H1 (cell line): ENCODE measurements around the gene RPS13. TPM values are rescaled to one million over a fixed set of nuclear protein-coding genes. Genes with fewer than 3 reads are reported as not detected.
"Not testable (repeated sequence)": the region's sequence is repeated elsewhere in the genome, so short reads cannot be mapped to it uniquely, and the experiment has no call there.

Experiments used
- CTCF ChIA-PET: fragments of 300-600 bp; sonication (Branson Sonifier 250); formaldehyde crosslinking; loops from one replicate; lab custom pipeline; 2021; ENCODE audit not compliant: partially characterized antibody; lab: Charles Lee
- POLR2A ChIA-PET: fragments of 300-600 bp; sonication (Branson Sonifier 250); formaldehyde crosslinking; loops from one replicate; lab custom pipeline; 2021; ENCODE audit warnings: inconsistent platforms; ENCODE audit not compliant: partially characterized antibody; lab: Charles Lee
- DNase-seq, 2 experiments: peaks; one replicate each; pipeline versions ENCODE4 v3.0.0 to v3.0.0-alpha.2; 2010 to 2022; ENCODE audit warnings: low spot score in 2 of 2, low read depth in 1 of 2, mixed read lengths in 1 of 2
- FAIRE-seq: peaks from 2 replicates; lab custom pipeline; 2011; peaks lifted over from hg19 to GRCh38; lab: Jason Lieb, UNC
- H2AFZ ChIP-seq: 2 replicates; pipeline ENCODE4 v1.8.1; 2012; ENCODE audit warnings: low read length, inconsistent platforms
- H2AK5ac ChIP-seq: 2 replicates; pipeline ENCODE4 v1.6.1; 2013; ENCODE audit warnings: low read depth, low read length
- H2BK120ac ChIP-seq: replicated peaks from 2 replicates; pipeline ENCODE3; 2013; ENCODE audit warnings: low read depth, low read length, inconsistent platforms
- H2BK12ac ChIP-seq: 2 replicates; pipeline ENCODE4 v1.6.1; 2013; ENCODE audit warnings: low read depth, low read length
- H2BK15ac ChIP-seq: 2 replicates; pipeline ENCODE4 v1.6.1; 2013; ENCODE audit warnings: low read length
- H2BK20ac ChIP-seq: 2 replicates; pipeline ENCODE4 v1.6.1; 2013; ENCODE audit warnings: low read length
- H2BK5ac ChIP-seq: 2 replicates; pipeline ENCODE4 v1.6.1; 2013; ENCODE audit warnings: low read depth, low read length
- H3K14ac ChIP-seq: 2 replicates; pipeline ENCODE4 v1.6.1; 2013; ENCODE audit warnings: inconsistent platforms; ENCODE audit not compliant: insufficient read length
- H3K18ac ChIP-seq: 2 replicates; pipeline ENCODE4 v1.6.1; 2013; ENCODE audit warnings: low read length; ENCODE audit errors: extremely low read depth
- H3K23ac ChIP-seq: 2 replicates; pipeline ENCODE4 v1.6.1; 2013; ENCODE audit warnings: inconsistent platforms; ENCODE audit not compliant: insufficient read length
- H3K23me2 ChIP-seq: 2 replicates; pipeline ENCODE4 v1.6.1; 2013; ENCODE audit warnings: low read depth, low read length
- H3K27ac ChIP-seq: 2 replicates; pipeline ENCODE4 v1.6.1; 2011; ENCODE audit warnings: low read depth, low read length, inconsistent platforms
- H3K27me3 ChIP-seq, 4 experiments: replicated peaks in 1 of 4; 1 replicate in 1 of 4; 2 replicates in 3 of 4; pipeline versions ENCODE4 v1.6.1 to v1.8.1; 2011 to 2013; ENCODE audit warnings: low read length in 3 of 4, mild to moderate bottlenecking in 3 of 4, inconsistent platforms in 2 of 4, mixed read lengths in 2 of 4, moderate library complexity in 1 of 4; ENCODE audit not compliant: control insufficient read depth in 3 of 4, insufficient read depth in 3 of 4; ENCODE audit errors: extremely low read depth in 1 of 4
- H3K36me3 ChIP-seq, 4 experiments: 2 replicates each; pipeline versions ENCODE4 v1.6.1 to v1.8.1; 2011 to 2013; ENCODE audit warnings: mild to moderate bottlenecking in 4 of 4, low read length in 3 of 4, moderate library complexity in 2 of 4, control low read depth in 1 of 4, inconsistent platforms in 1 of 4; ENCODE audit not compliant: insufficient read depth in 4 of 4, control insufficient read depth in 2 of 4
- H3K4ac ChIP-seq: replicated peaks from 2 replicates; pipeline ENCODE3; 2013; ENCODE audit warnings: low read length, low read depth, mixed read lengths, inconsistent platforms; ENCODE audit not compliant: insufficient read length
- H3K4me1 ChIP-seq, 4 experiments: replicated peaks in 1 of 4; 1 replicate in 1 of 4; 2 replicates in 3 of 4; pipeline versions ENCODE4 v1.6.1 to v1.8.1; 2011 to 2013; ENCODE audit warnings: low read length in 3 of 4, inconsistent platforms in 2 of 4, mixed read lengths in 1 of 4; ENCODE audit not compliant: insufficient read depth in 4 of 4, control insufficient read depth in 3 of 4
- H3K4me2 ChIP-seq, 2 experiments: 2 replicates each; pipeline versions ENCODE4 v1.6.1 to v1.8.1; 2011 to 2013; ENCODE audit warnings: low read depth in 2 of 2, low read length in 2 of 2, control low read depth in 1 of 2, inconsistent platforms in 1 of 2, mild to moderate bottlenecking in 1 of 2; ENCODE audit not compliant: insufficient read depth in 1 of 2
- H3K4me3 ChIP-seq, 4 experiments: fragments of 200-600, 300-600 bp in 1 of 4; sonication (generic), shearing (Covaris generic), sonication (Bioruptor Twin) in 1 of 4; 2 replicates each; pipeline versions ENCODE4 v1.5.1 to v1.8.1; 2011 to 2016; ENCODE audit warnings: low read length in 4 of 4, low read depth in 3 of 4, control low read depth in 2 of 4, inconsistent platforms in 2 of 4, mild to moderate bottlenecking in 2 of 4, mixed read lengths in 1 of 4, moderate library complexity in 1 of 4; ENCODE audit not compliant: insufficient read depth in 2 of 4; ENCODE audit errors: extremely low read depth in 1 of 4
- H3K56ac ChIP-seq: replicated peaks from 2 replicates; pipeline ENCODE3; 2013; ENCODE audit warnings: low read depth, mild to moderate bottlenecking, mixed read lengths, low read length, inconsistent platforms; ENCODE audit not compliant: insufficient read length
- H3K79me1 ChIP-seq: 2 replicates; pipeline ENCODE4 v1.6.1; 2013; ENCODE audit warnings: low read depth, low read length, control low read depth
- H3K79me2 ChIP-seq, 2 experiments: 2 replicates each; pipeline versions ENCODE4 v1.6.1 to v1.8.1; 2012 to 2013; ENCODE audit warnings: low read length in 2 of 2, mild to moderate bottlenecking in 2 of 2, inconsistent platforms in 1 of 2; ENCODE audit not compliant: insufficient read depth in 2 of 2, control insufficient read depth in 1 of 2
- H3K9ac ChIP-seq, 4 experiments: replicated peaks in 1 of 4; 1 replicate in 1 of 4; 2 replicates in 3 of 4; pipeline versions ENCODE4 v1.6.1 to v1.8.1; 2011 to 2013; ENCODE audit warnings: low read depth in 3 of 4, low read length in 3 of 4, control low read depth in 2 of 4, mild to moderate bottlenecking in 2 of 4, moderate library complexity in 2 of 4, inconsistent platforms in 1 of 4; ENCODE audit errors: extremely low read depth in 1 of 4
- H3K9me3 ChIP-seq, 2 experiments: 2 replicates each; pipeline versions ENCODE4 v1.6.1 to v1.8.1; 2012 to 2013; ENCODE audit warnings: mild to moderate bottlenecking in 2 of 2, moderate library complexity in 2 of 2, control low read depth in 1 of 2, inconsistent platforms in 1 of 2, low read depth in 1 of 2, low read length in 1 of 2, mixed read lengths in 1 of 2; ENCODE audit not compliant: insufficient read depth in 2 of 2
- H4K20me1 ChIP-seq, 2 experiments: replicated peaks in 1 of 2; 2 replicates each; pipeline versions ENCODE3 to v1.8.1; 2011 to 2013; ENCODE audit warnings: inconsistent platforms in 2 of 2, low read length in 2 of 2, mild to moderate bottlenecking in 1 of 2; ENCODE audit not compliant: insufficient read depth in 2 of 2, control insufficient read depth in 1 of 2
- H4K5ac ChIP-seq: 2 replicates; pipeline ENCODE4 v1.6.1; 2013; ENCODE audit warnings: low read length, low read depth, mixed read lengths, inconsistent platforms; ENCODE audit not compliant: insufficient read length
- H4K8ac ChIP-seq: 2 replicates; pipeline ENCODE4 v1.8.0; 2013; ENCODE audit warnings: mild to moderate bottlenecking, moderate library complexity, low read length, inconsistent platforms; ENCODE audit not compliant: insufficient read depth; ENCODE audit errors: extremely low read depth
- H4K91ac ChIP-seq: replicated peaks from 2 replicates; pipeline ENCODE3; 2013; ENCODE audit warnings: low read length, mixed read lengths, inconsistent platforms; ENCODE audit not compliant: insufficient read length
- WGBS, 2 experiments: shearing (Covaris generic) in 1 of 2; methylation state at CpG; one replicate each; pipeline versions ENCODE4 v1.1.6 to v1.1.7; 2013 to 2015; ENCODE audit warnings: low lambda C conversion rate in 2 of 2, mixed read lengths in 2 of 2, inconsistent platforms in 1 of 2, low coverage in 1 of 2, missing lambda C conversion rate in 1 of 2; ENCODE audit not compliant: insufficient replicate concordance in 2 of 2, insufficient coverage in 1 of 2, insufficient read length in 1 of 2; ENCODE audit errors: extremely low coverage in 1 of 2, missing lambda C conversion rate in 1 of 2; 5-methylcytosine and 5-hydroxymethylcytosine counted together
- polyA plus RNA-seq, 7 experiments: library from polyadenylated mRNA; depleted of rRNA in 3 of 7; stranded (reverse) in 5 of 7; unstranded in 2 of 7; fragments of >200 nt in 5 of 7; fragments of 200-250 nt in 2 of 7; gene quantifications; 1 replicate in 5 of 7; 2 replicates in 1 of 7; 4 replicates in 1 of 7; pipeline versions ENCODE4 v1.2.1 to v1.2.3, GENCODE V29; 2011 to 2013; ENCODE audit warnings: missing spikeins in 2 of 7, mixed read lengths in 2 of 7
- total RNA-seq: library from RNA; stranded (reverse); fragmentation: NEBNext Ultra II Directional; extraction: Animal tissue kit (Norgen Biotek cat#: 25700); gene quantifications from 2 replicates; pipeline ENCODE4 v1.2.1, GENCODE V29; 2021

RPS13 gene
- total and polyA plus RNA-seq, 2 of the 8 experiments (the other 6 are each of a cell fraction or from before 2014, with no cell fraction given): 1,336 to 2,270 TPM

- H3K18ac ChIP-seq, H2BK15ac ChIP-seq, POLR2A ChIA-PET, H3K14ac ChIP-seq, H3K36me3 ChIP-seq, H3K79me1 ChIP-seq, H3K27me3 ChIP-seq, H3K56ac ChIP-seq, H3K4me2 ChIP-seq, DNase-seq, H3K4me3 ChIP-seq, H3K23me2 ChIP-seq, H2BK12ac ChIP-seq, H3K27ac ChIP-seq, H4K5ac ChIP-seq, H3K4ac ChIP-seq, H2BK20ac ChIP-seq, H2AK5ac ChIP-seq, H2BK5ac ChIP-seq, H4K8ac ChIP-seq, H3K4me1 ChIP-seq, FAIRE-seq, H3K23ac ChIP-seq, H4K20me1 ChIP-seq, H3K9ac ChIP-seq, H2AFZ ChIP-seq, H3K79me2 ChIP-seq, H4K91ac ChIP-seq, H2BK120ac ChIP-seq: not testable (repeated sequence)
- WGBS, 2 experiments: 96% methylated on average over 10 of the region's 10 CpGs; no CpG with 5 or more reads in 1 of the 2 experiments
- CTCF ChIA-PET: interaction anchor here (1.4 kb wide), 1 partner anchor 34 kb away, joined by 3 read pairs; no protein-coding TSS in a partner anchor
- peaks cover 7 to 13% of the 10 kb centered on the region in 2 experiments; a peak in 2 of 4 replicates for H3K9me3 ChIP-seq
Measured at GRCh38 chr11:17034027-17034426, 43.4 kb downstream of the RPS13 start.
